ENCODE results near the gene CFAP73.

The CFAP73 gene

GRCh38 chr12:113167868-113168267 lies 18.3 kb downstream of the CFAP73 start:
- DNase-seq = no peak

- DNase-seq = no peak
Observed at GRCh38 chr12:113169697-113170096, 20.2 kb downstream of the CFAP73 start.

DNA sequence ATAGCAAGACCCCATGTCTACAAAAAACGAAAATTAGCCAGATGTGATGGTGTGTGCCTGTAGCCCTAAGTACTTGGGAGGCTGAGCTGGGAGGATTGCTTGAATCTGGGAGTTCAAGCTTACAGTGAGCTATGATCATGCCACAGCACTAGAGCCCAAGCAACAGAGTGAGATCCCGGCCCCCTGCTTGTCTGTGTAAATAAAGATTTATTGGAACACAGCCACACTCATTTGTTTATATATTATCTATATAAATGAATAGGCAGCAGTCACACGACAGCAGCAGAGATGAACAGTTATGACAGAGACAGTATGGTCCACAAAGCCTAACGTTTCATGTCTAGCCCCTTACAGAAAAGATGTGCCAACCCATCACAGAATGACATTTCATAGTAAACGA lies 20.9 kb downstream of the CFAP73 start:
- no peak for DNase-seq

DNA sequence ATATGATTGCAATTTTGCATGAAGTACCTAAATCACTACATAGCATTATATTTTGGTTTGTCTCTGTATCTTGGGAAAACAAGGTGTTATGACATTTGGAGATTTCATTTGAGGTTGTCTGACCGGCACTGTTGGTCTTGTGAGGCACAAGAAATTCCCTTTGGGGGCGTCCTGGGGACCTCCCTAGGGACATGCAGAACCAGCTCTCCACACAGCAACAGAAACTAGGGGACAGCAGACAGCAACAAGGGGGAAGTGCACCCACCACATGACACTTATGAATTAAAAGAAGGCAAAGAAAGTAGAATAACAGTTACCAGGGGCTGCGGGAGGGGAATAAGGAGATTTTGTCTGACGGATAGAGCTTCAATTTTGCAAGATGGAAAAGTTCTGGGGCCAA lies 21.4 kb downstream of the CFAP73 start:
- DNase-seq = no peak

GRCh38 chr12:113171543-113171942 lies 22.0 kb downstream of the CFAP73 start:
- DNase-seq = no peak

GRCh38 chr12:113172185-113172584 lies 22.7 kb downstream of the CFAP73 start:
- no peak for DNase-seq

GRCh38 chr12:113173081-113173698 lies 23.7 kb downstream of the CFAP73 start:
- DNase-seq = no peak

- peak; percentile 17 to 35 for DNase-seq
Observed at GRCh38 chr12:113174461-113175384, 25.2 kb downstream of the CFAP73 start.

DNA sequence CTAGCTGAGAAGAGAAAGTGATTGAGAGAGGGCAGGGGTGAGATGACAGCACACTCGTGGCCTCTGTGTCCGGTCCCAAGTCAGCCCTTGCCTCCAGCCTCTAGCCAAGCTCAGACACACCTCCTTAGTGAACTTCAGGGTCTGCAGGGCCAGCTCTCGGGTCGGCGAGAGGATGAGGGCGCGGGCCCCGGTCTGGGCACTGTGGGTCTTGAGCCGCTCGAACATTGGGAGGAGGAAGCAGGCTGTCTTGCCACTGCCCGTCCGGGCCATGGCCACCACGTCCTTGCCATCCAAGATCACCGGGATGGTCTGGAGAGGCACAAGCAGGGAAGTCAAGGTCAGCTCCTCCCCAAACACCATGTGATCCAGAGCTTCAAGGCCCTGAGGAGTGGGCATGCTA lies 29.5 kb downstream of the CFAP73 start:
- no peak for DNase-seq

GRCh38 chr12:113180333-113180732 lies 30.8 kb downstream of the CFAP73 start:
- no peak for DNase-seq

GRCh38 chr12:113181975-113182374 lies 32.5 kb downstream of the CFAP73 start:
- no peak for DNase-seq

DNA sequence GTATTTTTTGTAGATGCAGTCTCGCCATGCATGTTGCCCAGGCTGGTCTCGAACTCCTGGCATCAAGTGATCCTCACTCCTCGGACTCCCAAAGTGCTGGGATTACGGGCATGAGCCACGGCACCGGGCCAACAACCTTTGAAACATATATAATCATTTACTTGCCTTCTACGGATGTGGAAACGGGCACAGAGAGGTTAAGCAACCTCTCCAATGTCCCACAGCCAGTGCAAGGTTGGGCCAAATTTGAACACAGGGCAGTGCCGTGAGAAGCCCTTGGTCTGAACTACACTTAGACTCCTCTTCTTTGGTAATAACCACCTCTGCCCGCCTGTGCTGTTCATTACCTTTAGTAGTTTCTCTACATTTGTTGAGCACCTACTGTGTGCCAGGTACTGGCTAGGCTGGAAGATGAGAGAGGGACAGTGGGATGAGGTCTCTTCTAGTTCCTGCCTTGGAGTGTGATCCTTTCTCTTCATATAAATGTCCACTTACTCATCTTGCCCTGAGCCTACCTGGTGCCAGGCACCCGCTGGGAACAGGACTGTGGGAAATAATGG lies 33.6 kb downstream of the CFAP73 start:
- DNase-seq = no peak

DNA sequence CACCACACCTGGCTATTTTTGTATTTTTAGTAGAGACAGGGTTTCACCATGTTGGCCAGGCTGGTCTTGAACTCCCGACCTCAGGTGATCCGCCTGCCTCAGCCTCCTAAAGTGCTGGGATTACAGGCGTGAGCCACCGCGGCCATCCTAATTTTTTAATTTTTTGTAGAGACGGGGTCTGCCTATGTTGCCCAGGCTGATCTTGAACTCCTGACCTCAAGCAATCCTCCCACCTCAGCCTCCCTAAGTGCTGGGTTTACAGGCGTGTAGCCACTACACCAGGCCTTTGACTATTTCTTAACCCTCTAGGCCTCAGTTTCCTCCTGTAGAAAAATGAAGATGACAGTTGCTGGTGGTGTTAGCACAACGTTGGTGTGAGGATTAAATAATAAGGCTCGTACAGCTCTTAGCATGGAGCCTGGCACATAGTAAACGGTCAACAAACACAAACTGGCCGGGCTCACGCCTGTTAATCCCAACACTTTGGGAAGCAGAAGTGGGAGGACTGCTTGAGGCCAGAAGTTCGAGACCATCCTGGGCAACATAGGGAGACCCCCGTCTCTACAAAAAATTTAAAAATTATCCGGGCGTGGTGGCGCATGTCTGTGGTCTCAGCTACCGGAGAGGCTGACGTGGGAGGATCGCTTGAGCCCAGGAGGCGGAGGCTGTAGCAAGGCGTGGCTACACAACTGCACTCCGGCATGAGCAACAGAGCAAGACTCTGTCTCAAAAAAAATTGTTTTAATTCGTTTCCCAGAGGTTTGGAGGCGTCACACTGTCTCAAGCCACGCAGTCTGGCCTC lies 34.8 kb downstream of the CFAP73 start:
- no peak for DNase-seq

DNA sequence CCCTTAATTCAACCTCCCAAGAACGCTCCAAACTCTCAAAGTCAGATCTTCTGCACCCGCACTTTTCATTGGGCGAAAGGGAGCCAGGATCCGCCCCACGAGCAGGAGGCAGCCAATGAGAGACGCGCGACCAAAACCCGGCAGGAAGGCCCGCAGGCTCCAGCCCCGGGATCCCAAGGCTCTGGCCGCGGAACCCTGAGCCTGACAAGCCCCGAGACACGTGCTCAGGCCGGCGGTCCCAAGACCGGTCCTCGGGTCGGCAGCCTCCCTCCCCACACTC lies 35.3 kb downstream of the CFAP73 start:
- peak; percentile 50 to 55 for DNase-seq

- peak; percentile 52 to 63 for DNase-seq
Observed at GRCh38 chr12:113185180-113186032, 35.9 kb downstream of the CFAP73 start, which contains the start of the genes DDX54 and RITA1. TSS of gene DDX54 (minus strand) at chr12:113185478. CDS start at chr12:113185451, 27 bp downstream. TSS of gene RITA1 (plus strand) at chr12:113185721. CDS start at chr12:113186747, 1,026 bp downstream.

GRCh38 chr12:113186033-113186365 lies 36.5 kb downstream of the CFAP73 start:
- no peak for DNase-seq

GRCh38 chr12:113186666-113187325 lies 37.3 kb downstream of the CFAP73 start:
- DNase-seq = no peak

DNA sequence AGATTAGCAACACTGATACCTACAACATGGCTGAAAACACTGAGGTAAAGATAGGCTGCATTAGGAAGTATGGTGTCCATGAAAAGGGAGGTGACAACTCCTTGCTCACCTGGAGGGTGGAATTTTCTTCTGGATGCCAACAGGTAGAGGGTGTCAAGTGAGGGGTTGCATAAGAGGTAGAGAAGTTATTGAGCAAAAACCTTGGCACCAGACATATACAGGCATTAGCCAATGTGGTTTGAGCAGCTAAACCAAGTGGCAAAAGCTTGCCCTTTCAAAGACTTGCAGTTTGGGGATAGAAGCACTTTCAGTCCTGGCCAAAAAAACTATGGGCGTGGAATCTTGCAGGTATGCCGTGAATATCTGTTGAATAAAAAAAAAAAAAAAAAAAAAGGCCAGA lies 39.8 kb downstream of the CFAP73 start:
- no peak for DNase-seq

- no peak for DNase-seq
Observed at GRCh38 chr12:113190761-113191160, 41.2 kb downstream of the CFAP73 start.

GRCh38 chr12:113191227-113191626 lies 41.7 kb downstream of the CFAP73 start:
- no peak for DNase-seq

- no peak for DNase-seq
Observed at GRCh38 chr12:113194971-113195391, 45.5 kb downstream of the CFAP73 start.

GRCh38 chr12:113195598-113195997 lies 46.1 kb downstream of the CFAP73 start:
- no peak for DNase-seq
